D721Med (cell line): Measurements from ENCODE around the gene PPAN.
A peak's percentile ranks its signal among the peaks of the same experiment; 100 is the strongest.

Source experiments
- DNase-seq: peaks from one replicate; pipeline ENCODE4 v3.0.0; 2011; ENCODE audit warnings: low spot score; ENCODE audit not compliant: insufficient read length
- FAIRE-seq: peaks from 2 replicates; lab custom pipeline; 2011; peaks lifted over from hg19 to GRCh38; lab: Jason Lieb, UNC
- TF ChIP-seq, protein P1 (sequence below): IDR thresholded peaks from 2 replicates; pipeline ENCODE4 v1.5.1; 2012; ENCODE audit warnings: mild to moderate bottlenecking, control low read depth; ENCODE audit not compliant: insufficient read depth; ENCODE audit errors: missing control alignments

PPAN gene

DNA sequence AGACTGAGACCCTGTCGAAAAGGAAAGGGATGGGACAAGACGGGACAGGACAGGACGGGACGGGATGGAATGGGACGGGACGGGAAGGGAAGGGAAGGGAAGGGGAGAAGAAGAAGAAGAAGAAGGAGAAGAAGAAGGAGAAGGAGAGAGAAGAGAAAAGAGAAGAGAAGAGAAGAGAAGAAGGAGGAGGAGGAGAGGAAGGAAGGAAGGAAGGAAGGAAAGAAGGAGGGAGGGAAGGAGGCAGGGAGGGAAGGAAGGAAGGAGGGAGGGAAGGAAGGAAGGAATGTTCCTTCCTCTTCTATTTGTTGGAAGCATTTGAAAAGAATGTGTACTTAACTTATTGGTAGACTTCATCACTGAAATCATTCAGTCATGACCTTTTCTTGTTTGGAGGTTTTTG lies 29.6 kb upstream of the PPAN start:
- DNase-seq, result no peak
- TF ChIP-seq, protein P1, sequence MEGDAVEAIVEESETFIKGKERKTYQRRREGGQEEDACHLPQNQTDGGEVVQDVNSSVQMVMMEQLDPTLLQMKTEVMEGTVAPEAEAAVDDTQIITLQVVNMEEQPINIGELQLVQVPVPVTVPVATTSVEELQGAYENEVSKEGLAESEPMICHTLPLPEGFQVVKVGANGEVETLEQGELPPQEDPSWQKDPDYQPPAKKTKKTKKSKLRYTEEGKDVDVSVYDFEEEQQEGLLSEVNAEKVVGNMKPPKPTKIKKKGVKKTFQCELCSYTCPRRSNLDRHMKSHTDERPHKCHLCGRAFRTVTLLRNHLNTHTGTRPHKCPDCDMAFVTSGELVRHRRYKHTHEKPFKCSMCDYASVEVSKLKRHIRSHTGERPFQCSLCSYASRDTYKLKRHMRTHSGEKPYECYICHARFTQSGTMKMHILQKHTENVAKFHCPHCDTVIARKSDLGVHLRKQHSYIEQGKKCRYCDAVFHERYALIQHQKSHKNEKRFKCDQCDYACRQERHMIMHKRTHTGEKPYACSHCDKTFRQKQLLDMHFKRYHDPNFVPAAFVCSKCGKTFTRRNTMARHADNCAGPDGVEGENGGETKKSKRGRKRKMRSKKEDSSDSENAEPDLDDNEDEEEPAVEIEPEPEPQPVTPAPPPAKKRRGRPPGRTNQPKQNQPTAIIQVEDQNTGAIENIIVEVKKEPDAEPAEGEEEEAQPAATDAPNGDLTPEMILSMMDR, result no peak
- FAIRE-seq, result no peak

DNA sequence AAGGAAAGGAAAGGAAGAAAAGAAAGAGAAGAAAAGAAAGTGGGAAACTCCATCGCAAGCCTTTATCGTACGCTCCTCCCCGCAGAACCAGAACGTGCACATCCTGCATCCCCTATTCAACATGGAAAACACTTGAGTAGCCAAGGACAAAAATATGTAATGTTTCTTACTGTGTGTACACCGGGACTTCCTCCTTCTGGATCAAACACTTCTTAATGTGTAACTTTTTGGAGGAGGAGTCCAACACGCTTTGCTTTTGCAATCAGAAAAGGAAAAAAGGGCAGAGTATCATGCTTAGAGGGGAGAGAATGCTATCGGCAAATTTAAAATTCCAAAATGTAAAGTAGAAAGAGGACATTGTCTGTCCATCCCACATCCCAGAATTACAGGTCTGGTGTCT lies 27.8 kb upstream of the PPAN start:
- TF ChIP-seq, protein P1, result no peak
- FAIRE-seq (no peak), DNase-seq (no peak)

DNA sequence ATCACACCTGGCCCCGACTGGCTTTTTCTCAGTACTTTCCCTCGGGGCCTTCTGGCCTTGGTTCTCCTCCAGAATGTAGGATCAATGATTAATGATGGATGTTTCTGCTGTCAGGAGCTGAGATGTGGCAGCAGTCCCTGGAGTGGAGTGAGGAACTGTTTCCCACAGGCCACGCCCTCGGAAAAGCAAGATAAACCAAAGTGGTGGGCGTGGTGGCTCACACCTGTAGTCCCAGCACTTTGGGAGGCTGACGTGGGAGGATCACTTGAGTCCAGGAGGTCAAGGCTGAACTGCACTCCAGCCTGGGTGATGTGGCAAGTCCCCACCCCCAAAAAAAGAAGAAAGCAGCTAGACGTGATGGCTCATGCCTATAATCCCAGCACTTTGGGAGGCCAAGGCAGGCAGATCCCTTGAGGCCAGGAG lies 27.1 kb upstream of the PPAN start:
- TF ChIP-seq, protein P1, result no peak
- no peak for DNase-seq
- no peak for FAIRE-seq

DNA sequence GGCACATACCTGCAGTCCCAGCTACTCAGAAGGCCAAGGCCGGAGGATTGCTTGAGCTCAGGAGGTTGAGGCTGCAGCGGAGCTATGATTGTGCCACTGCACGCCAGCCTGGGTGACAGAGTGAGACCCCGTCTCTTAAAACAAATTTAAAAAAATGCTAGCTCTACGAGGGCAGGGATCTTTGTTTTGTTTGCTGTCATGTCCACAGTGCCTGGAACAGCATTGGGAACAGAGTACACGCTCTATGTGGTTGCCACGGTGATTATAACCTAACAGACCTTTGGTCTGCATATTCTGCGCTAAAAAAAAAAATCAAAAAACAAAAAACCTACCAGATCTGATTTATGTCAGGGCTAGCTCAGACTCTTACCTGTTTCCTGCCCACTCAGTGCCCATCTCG lies 22.3 kb upstream of the PPAN start:
- TF ChIP-seq, protein P1, result no peak
- FAIRE-seq (no peak), DNase-seq (no peak)

DNA sequence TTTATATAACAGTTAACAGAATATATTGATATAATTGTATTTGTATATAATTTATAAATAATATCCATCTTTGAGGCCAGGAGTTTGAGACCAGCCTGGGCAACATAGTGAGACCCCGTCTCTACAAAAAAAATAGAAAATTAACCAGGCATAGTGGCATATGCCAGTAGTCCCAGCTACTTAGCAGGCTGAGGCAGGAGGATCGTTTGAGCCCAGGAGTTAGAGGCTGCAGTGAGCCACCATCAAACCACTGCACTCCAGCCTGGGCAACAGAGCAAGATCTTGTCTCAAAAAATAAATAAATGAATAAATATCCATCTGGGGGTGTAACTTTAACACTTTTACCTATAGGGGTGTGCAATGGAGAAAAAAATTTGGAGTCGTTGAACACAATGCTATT lies 21.4 kb upstream of the PPAN start:
- DNase-seq (no peak), FAIRE-seq (no peak)
- TF ChIP-seq, protein P1, result no peak

DNA sequence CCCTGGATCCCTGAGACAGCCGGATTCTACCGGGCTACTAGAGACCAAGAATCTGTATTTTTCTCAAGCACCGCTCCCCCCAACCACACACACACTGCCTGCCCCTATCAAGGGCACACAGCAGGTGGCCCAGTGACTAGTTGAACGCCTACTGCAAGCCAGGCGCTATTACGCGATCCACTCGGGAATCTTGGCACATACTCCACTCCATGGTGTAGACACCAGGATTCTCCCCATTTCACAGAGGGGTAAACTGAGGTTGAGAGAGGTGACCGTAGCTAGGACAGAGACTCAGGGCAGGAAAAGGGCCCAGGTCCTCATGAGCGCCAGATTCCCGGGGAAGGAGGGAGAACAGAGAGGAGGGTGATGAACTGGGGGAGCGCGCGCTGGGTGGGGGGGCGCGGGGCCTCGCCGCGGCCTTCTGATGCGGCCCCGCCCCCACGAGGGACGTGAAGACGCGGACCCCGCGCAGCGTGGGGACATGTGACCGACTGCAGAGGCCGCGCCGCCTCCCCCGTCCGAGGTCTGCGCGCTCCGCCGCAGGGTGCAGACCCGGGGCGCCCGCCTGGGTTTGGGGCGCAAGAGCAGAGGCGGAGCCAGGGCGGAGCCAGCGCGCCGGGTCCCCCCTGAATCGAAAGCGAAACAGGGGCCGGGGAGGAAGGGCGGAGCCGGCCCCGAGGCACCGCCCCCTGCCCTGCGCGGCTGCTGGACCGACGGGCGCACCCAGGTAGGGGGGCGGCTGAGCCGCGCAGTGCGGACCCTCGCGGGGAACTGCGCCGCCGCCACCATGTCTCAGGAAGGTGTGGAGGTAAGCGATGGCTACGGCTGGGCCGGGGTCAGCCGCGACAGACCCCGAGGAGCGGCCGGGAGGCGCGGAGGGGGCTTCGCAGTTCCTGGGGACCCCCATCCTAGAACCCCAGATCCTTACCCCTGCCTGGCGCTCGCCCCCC lies 20.2 kb upstream of the PPAN start, which contains the start of gene SHFL:
Gene SHFL (plus strand): TSS at position 677 of the 950 bp plus-strand sequence. CDS start 111 bp downstream, at position 788.
- FAIRE-seq, result no peak
- peak; percentile 46 for DNase-seq
- TF ChIP-seq, protein P1, result no peak
